ENCODE results near the gene MICAL3.

The MICAL3 gene

GRCh38 chr22:17781319-17782031 lies 242.9 kb downstream of the MICAL3 start:
- peak; percentile 74 for DNase-seq (ENCODE audit: low read depth)

DNA sequence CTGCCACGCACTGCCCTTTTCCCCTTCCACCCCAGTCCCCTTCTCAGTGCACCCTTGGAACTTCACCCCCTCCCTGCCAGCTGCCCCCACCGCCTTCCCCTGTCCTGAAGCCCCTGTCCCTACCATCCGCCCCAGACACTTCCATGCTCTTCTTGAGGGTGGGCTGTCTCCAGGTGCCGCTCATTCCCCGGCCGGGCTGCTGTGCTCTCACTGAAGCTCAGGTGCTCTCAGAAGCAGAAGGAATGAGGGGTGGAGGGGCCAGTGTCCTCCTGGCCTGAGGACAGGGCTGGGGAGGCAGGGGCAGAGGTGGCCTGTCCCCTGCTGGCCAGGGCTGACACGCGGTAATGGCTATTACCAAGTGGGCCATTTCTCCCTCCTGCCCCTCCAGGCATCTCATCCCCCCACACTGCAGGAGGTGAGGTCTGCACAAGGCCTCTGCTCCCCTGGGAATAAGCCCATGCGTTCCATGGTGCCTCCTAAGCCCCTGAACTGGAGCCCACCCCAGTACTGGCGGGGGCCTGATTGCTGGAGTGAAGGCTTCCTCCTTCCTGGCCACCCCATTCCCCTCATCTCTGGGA lies 243.5 kb downstream of the MICAL3 start:
- no peak overlapping the region for H3K4me3 ChIP-seq (ENCODE audit: low read depth, low read length)
- no peak for DNase-seq (ENCODE audit: low read depth)

More at GRCh38 chr22:17781319-17782031, 242.9 kb downstream of the MICAL3 start:
- H3K4me3 ChIP-seq (ENCODE audit: low read depth, low read length): no peak overlapping the region

GRCh38 chr22:17780116-17780740 lies 244.1 kb downstream of the MICAL3 start:
- no peak for DNase-seq (ENCODE audit: low read depth)

GRCh38 chr22:17779286-17780115 lies 244.9 kb downstream of the MICAL3 start:
- DNase-seq (ENCODE audit: low read depth): no peak
- no peak overlapping the region for H3K4me3 ChIP-seq (ENCODE audit: low read depth, low read length)

More at GRCh38 chr22:17780116-17780740, 244.1 kb downstream of the MICAL3 start:
- H3K4me3 ChIP-seq (ENCODE audit: low read depth, low read length): no peak overlapping the region

GRCh38 chr22:17778412-17778976 lies 245.9 kb downstream of the MICAL3 start:
- no peak for DNase-seq (ENCODE audit: low read depth)
- no peak overlapping the region for H3K4me3 ChIP-seq (ENCODE audit: low read depth, low read length)

DNA sequence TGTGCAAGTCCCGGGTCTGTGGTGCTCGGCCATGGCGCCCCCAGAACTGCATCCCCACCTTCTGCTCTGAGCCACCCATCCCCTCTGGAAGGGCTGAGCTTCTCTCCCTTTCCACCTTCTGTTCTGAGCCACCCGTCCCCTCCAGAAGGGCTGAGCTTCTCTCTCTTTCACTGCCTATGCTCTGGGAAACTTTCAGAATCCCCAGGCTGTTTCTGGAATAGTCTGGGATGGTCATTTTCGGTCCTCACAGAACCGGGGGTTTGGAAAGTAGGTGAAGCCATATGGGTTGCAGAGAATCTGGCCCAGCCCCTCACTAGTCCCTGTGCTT lies 246.7 kb downstream of the MICAL3 start:
- no peak overlapping the region for H3K4me3 ChIP-seq (ENCODE audit: low read depth, low read length)
- no peak for DNase-seq (ENCODE audit: low read depth)

GRCh38 chr22:17777005-17777716 lies 247.2 kb downstream of the MICAL3 start:
- H3K4me3 ChIP-seq (ENCODE audit: low read depth, low read length): no peak overlapping the region
- DNase-seq (ENCODE audit: low read depth): no peak

GRCh38 chr22:17775781-17776465 lies 248.4 kb downstream of the MICAL3 start:
- no peak for DNase-seq (ENCODE audit: low read depth)
- no peak overlapping the region for H3K4me3 ChIP-seq (ENCODE audit: low read depth, low read length)

DNA sequence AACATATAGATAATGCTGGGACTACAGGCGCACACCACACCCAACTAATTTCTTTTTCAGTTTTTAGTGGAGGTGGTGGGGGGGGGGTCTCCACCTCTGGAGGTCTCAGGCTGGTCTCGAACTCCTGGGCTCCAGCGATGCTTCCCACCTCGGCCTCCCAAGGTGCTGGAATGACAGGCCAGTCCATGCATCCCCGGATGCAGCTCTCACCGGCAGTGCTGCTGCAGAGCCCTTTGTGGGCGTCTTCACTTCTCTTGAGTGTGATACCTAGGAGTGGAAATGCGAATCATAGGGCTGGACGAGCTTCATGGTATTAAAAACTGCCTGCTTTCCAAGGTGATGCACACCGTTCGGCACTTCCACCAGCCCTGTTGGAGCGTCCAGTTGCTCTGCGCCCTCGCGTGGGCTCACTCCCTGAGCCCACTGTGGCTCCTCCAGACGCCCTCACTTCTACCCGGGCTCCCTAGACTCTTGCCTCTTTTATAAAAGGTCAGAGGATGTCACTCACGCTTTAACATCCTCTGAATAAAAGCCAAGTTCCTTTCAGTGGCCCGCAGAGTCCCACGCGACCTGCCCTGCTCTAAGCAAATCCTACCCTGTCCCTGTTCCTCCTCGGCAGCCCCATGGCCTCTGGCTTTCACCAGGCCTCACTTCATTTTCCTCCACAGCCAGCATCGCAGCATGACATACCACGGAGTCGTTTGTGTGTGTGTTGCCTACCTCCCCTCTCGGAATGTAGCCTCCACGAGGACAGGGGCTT lies 249.3 kb downstream of the MICAL3 start:
- peak overlapping the region; percentile 60 for H3K4me3 ChIP-seq (ENCODE audit: low read depth, low read length)
- no peak for DNase-seq (ENCODE audit: low read depth)

DNA sequence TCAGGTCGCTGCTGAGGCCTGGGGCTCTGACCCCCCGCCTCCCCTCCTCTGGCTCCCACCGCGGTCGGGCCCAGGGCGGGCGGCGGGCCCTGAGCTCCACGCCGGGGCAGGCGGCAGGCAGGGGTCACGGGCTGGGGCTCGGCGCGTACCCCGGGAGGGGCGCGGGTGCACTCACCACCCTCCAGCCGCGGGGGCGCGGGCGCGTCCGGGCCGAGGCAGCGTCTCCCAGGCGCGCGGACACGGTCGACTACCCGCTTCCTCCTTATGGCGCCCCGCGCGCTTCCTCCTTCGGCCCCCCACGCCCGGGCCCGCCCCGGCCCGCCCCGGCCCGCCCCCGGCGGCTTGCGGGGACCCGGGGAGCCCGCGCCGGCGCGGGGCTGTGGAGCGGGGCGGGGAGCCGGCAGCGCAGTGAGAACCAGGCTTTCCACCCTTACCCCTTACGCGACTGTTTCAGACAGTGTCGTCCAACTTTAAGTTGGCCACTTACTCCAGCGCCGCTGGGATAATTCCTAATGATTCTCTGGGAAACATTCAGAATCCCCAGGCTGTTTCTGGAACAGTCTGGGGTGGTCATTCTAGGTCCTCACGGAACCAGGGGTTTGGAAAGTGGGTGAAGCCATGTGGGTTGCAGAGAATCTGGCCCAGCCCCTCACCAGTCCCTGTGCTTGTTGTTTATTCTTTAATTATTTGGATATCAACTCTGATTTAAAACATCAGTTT lies 250.0 kb downstream of the MICAL3 start, which contains the start of gene BID:
Gene BID, minus strand, starts transcription at position 264 of the 720 bp plus-strand sequence. CDS start 24,353 bp downstream, outside the sequence.
- no peak for DNase-seq (ENCODE audit: low read depth)
- H3K4me3 ChIP-seq (ENCODE audit: low read depth, low read length): peak within 1 kb of the TSS; percentile 60

DNA sequence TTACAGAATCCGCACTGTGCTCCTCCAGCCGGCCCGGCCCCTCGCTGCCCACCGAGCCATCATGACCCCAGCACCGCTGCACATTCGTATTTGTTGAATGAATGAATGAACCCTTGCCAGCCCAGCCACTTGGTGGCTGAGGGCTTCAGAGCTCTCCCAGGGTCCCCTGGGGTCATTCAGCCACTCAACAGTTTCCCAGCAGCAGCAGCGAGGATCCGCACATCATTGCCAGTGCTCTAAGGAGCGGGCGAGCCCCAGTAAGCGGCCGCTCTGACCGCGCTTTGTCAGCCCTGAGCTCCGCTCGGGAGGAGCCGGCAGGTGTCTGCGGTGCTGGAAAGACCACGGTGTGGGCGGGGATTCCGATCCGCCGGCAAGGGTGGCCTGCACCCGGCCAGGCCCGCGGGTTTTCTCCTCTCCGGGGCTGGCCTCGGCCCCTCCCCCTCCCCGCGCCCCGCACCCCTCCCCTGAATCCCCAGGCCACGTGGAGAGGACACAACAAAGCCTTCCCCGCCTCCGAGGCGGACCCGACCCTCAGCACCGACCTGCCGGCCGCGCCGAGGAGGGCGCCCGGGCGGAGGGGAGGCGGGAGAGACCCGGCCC lies 250.7 kb downstream of the MICAL3 start:
- H3K4me3 ChIP-seq (ENCODE audit: low read depth, low read length): peak overlapping the region; percentile 60
- no peak for DNase-seq (ENCODE audit: low read depth)

DNA sequence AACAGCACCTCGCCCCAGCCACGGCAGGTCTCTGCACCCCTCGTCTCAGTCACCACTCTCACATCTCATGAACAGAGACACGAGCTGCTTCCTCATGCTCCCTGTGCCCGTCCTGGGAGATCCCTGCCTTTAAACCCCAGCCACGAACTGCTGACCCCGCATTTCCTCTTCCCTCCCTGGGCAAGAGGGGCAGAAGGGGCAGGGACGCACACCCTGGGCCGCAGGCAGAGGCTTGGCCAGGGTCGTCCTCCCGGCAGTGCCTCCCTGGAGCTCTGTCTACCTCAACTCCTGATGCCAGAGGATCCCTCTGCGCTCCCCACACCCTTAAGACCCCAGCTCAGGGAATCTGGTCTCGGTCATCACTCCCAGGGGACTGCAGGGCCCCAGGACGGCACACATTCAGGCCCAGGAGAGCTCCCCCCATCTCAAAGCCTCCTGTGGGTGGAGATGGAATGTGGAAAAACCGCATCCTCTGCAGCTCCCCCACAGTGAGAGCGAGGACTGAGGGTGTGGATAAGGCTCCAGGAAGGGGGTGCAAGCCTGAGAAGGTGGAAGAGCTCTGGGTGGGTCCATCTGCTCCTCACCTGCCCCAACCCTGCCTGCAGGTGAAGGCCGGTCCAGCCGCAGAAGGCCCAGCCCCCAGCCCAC lies 251.3 kb downstream of the MICAL3 start:
- peak overlapping the region; percentile 60 for H3K4me3 ChIP-seq (ENCODE audit: low read depth, low read length)
- no peak for DNase-seq (ENCODE audit: low read depth)

GRCh38 chr22:17772249-17772957 lies 252.0 kb downstream of the MICAL3 start:
- peak overlapping the region; percentile 60 for H3K4me3 ChIP-seq (ENCODE audit: low read depth, low read length)
- no peak for DNase-seq (ENCODE audit: low read depth)

DNA sequence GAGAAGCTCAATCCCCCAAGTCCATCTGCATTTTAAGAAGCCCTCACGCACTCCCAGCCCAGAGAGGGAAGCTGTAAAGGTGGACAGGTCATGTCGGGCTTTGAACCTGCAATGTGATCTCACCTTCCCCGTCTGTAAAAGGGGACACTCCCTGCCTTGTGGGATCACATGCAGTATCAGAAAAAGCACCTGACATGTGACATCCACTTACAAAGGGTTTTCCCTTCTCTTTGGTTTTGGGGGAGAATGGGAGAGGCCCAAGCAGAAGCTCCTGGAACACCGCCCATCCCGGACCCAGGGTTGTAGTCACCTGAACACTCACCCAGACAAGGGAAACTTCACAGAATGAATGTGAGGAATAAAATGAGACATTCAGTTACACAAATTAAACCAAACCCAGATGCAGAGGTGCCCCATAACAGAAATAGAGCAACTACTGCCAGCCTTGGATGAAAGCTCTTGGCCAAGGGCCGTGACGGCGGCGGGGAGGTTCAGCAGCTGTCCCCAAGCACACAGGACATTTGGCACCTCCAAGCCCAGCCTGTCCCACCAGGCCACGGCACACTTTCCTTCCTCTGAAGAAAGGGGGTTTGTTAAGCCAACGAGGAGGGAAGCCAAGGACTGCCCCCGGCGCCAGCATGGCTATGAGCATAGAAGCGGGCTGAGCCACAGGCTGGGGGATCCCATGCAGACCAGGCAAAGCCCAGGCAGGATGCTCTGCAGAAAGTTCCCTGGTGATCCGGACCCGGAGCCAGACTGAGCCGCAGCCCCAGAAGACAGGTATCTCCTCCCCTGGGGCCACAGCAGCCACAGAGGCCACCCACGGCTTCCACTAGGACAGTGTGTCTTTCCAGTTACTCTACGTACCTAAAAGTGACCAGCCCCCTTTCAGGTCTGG lies 253.9 kb downstream of the MICAL3 start:
- DNase-seq (ENCODE audit: low read depth): no peak
- no peak overlapping the region for H3K4me3 ChIP-seq (ENCODE audit: low read depth, low read length)

GRCh38 chr22:17769716-17770082 lies 254.7 kb downstream of the MICAL3 start:
- no peak for DNase-seq (ENCODE audit: low read depth)
- H3K4me3 ChIP-seq (ENCODE audit: low read depth, low read length): no peak overlapping the region
